GM23248 (cell line): Measurements from ENCODE around the gene RETREG1. TPM values are rescaled to one million over a fixed set of nuclear protein-coding genes. Genes with fewer than 3 reads are reported as not detected.
"Not testable (repeated sequence)": the region's sequence is repeated elsewhere in the genome, so short reads cannot be mapped to it uniquely, and the experiment has no call there.

Experiments used
- DNase-seq: peaks from one replicate; pipeline ENCODE4 v3.0.0-alpha.2; 2015
- H2AFZ ChIP-seq: fragments of 200-600 bp; sonication (generic); 2 replicates; pipeline ENCODE4 v1.6.1; 2016; ENCODE audit warnings: antibody characterized with exemption
- H3F3A ChIP-seq: fragments of 200-600 bp; sonication (generic); 2 replicates; pipeline ENCODE4 v1.6.1; 2016; ENCODE audit warnings: mild to moderate bottlenecking, antibody characterized with exemption, mixed run types; ENCODE audit not compliant: insufficient read depth
- H3K27ac ChIP-seq: fragments of 200-600 bp; sonication (generic); 2 replicates; pipeline ENCODE4 v1.5.1; 2016; ENCODE audit warnings: mild to moderate bottlenecking
- H3K27me3 ChIP-seq: fragments of 200-600 bp; sonication (generic); replicated peaks from 2 replicates; pipeline ENCODE4 v1.6.1; 2016; ENCODE audit warnings: mild to moderate bottlenecking; ENCODE audit not compliant: insufficient read depth
- H3K36me3 ChIP-seq: fragments of 200-600 bp; sonication (generic); 2 replicates; pipeline ENCODE4 v1.6.1; 2016; ENCODE audit warnings: low read depth, mild to moderate bottlenecking
- H3K4me1 ChIP-seq: fragments of 200-600 bp; sonication (generic); 2 replicates; pipeline ENCODE4 v1.6.1; 2016; ENCODE audit warnings: mild to moderate bottlenecking; ENCODE audit not compliant: insufficient read depth
- H3K4me2 ChIP-seq: fragments of 200-600 bp; sonication (generic); one replicate; pipeline ENCODE4 v1.6.1; 2016; ENCODE audit warnings: mild to moderate bottlenecking; ENCODE audit not compliant: unreplicated experiment
- H3K4me3 ChIP-seq: fragments of 200-600 bp; sonication (generic); 2 replicates; pipeline ENCODE4 v1.5.1; 2016; ENCODE audit warnings: mild to moderate bottlenecking
- H3K79me2 ChIP-seq: fragments of 200-600 bp; sonication (generic); 2 replicates; pipeline ENCODE4 v1.6.1; 2016; ENCODE audit warnings: mild to moderate bottlenecking; ENCODE audit not compliant: insufficient read depth
- H3K9ac ChIP-seq: fragments of 200-600 bp; sonication (generic); 2 replicates; pipeline ENCODE4 v1.6.1; 2016; ENCODE audit warnings: mild to moderate bottlenecking
- H3K9me2 ChIP-seq: fragments of 200-600 bp; sonication (generic); 2 replicates; pipeline ENCODE4 v1.6.1; 2016; ENCODE audit warnings: mixed run types, mild to moderate bottlenecking, moderate library complexity; ENCODE audit not compliant: insufficient read depth
- H3K9me3 ChIP-seq: fragments of 200-600 bp; sonication (generic); one replicate; pipeline ENCODE4 v1.6.1; 2017; ENCODE audit warnings: low read depth
- H4K20me1 ChIP-seq: fragments of 200-600 bp; sonication (generic); 2 replicates; pipeline ENCODE4 v1.6.0; 2016; ENCODE audit not compliant: insufficient read depth
- EZH2 ChIP-seq: fragments of 200-600 bp; sonication (generic); IDR thresholded peaks from 2 replicates; pipeline ENCODE4 v1.6.1; 2018; ENCODE audit warnings: antibody characterized with exemption, mild to moderate bottlenecking; ENCODE audit not compliant: insufficient read depth, poor library complexity, severe bottlenecking
- EZH2phosphoT487 ChIP-seq: fragments of 200-600 bp; sonication (generic); IDR thresholded peaks from 2 replicates; pipeline ENCODE4 v1.6.1; 2018; ENCODE audit warnings: antibody characterized with exemption, moderate library complexity, mild to moderate bottlenecking, low read depth; ENCODE audit not compliant: insufficient read depth
- WGBS, 2 experiments: methylation state at CpG; one replicate each; pipeline ENCODE4 v1.1.6; 2015 to 2017; ENCODE audit warnings: low lambda C conversion rate in 2 of 2, low coverage in 1 of 2; ENCODE audit errors: missing lambda C conversion rate in 2 of 2; 5-methylcytosine and 5-hydroxymethylcytosine counted together
- in situ Hi-C: fragments of 300-500 bp; cut with MboI; formaldehyde crosslinking; loops from 2 replicates; pipeline ENCODE4 v1.15.0; 2020
- polyA plus RNA-seq: library from polyadenylated mRNA; unstranded; fragments of >200 nt; fragmentation: Nextera tagmentation; extraction: Ambion mirVana; gene quantifications from 2 replicates; pipeline ENCODE4 v1.2.1, GENCODE V29; 2016
- total RNA-seq: library from RNA; depleted of rRNA; stranded (reverse); fragments of >200 nt; shearing (Covaris generic); gene quantifications from 2 replicates; pipeline ENCODE4 v1.2.3, GENCODE V29; 2014

Gene RETREG1
- total and polyA plus RNA-seq, 2 experiments from 2014 or later, result 0.22 to 1.1 TPM

DNA sequence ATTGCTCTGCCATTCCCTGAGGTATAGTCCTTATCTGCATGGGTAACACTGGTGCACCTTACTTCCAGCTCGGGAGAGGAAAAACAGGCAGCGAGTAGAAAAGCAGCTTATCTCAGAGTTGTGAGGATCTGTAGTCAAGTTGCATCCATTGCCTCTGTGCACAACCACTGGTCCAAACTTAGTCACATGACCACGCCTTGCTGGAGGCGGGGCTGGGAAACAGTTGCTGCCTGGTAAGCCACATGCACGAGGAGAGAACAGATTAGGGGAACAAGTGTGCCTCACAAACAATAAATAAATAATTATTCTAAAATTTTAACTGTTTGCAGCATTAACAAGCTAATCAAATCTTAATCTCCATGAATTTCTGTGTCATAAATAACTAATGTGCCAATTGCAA, 169.8 kb downstream of the RETREG1 start:
- in situ Hi-C loops, result no loop called here
- Histone ChIP-seq H3K9me3 (no peaks in the 10 kb centered on the region), H3K27me3 (no peaks in the 10 kb centered on the region), H3K79me2 (peaks cover 1% of the 10 kb centered on the region; the same call in 1 of the 2 replicates), H2AFZ (no peak overlapping the region), H3K4me2 (no peak overlapping the region), H3F3A (0 out of 2 replicates have a peak, but pooled peaks cover 4% of the 10 kb centered on the region), H4K20me1 (no peaks in the 10 kb centered on the region), H3K9me2 (no peaks in the 10 kb centered on the region), H3K4me3 (no peak overlapping the region), H3K27ac (no peak overlapping the region), H3K36me3 (peaks cover 35% of the 10 kb centered on the region), H3K9ac (no peak overlapping the region), H3K4me1 (no peaks in the 10 kb centered on the region)
- WGBS, 2 experiments, result 80 to 81% methylated on average over 5 of the region's 5 CpGs
- peak; percentile 13 for DNase-seq
- TF ChIP-seq EZH2phosphoT487, result no peak
- TF ChIP-seq EZH2, result no peak

DNA sequence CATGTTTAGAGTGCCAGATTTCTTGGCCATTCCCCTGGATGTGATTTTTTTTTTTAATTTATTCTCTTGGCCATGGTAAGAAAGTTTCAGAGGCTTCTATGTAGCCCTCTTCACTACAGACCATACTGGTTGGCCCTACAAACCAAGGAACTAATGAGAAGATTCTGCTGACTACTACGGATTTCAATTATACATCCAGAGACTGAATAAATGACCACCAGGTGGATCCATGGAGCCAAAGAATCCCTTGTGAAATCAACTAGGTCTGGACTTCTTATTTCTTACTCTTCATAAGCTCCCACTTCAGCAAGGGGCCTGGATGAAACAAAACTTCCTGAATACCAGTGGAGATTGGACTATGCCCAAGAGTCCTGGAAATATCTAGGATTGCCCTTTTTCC, 178.8 kb downstream of the RETREG1 start:
- H3K27me3 ChIP-seq, result peaks cover 4% of the 10 kb centered on the region; the same call in 1 of the 2 replicates
- H3K27ac ChIP-seq, result no peak overlapping the region
- no peak overlapping the region for H3K4me2 ChIP-seq
- H3K9me3 ChIP-seq, result no peaks in the 10 kb centered on the region
- no peaks in the 10 kb centered on the region for H3K9me2 ChIP-seq
- no peaks in the 10 kb centered on the region for H4K20me1 ChIP-seq
- H3K9ac ChIP-seq, result no peak overlapping the region
- peak; percentile 25 for DNase-seq
- no peaks in the 10 kb centered on the region for H3K36me3 ChIP-seq
- H3K79me2 ChIP-seq, result no peaks in the 10 kb centered on the region
- H2AFZ ChIP-seq, result no peak overlapping the region
- 88 to 93% methylated on average over 1 of the region's 1 CpG for WGBS, 2 experiments
- TF ChIP-seq EZH2, result no peak
- no peak for TF ChIP-seq EZH2phosphoT487
- H3F3A ChIP-seq, result no peaks in the 10 kb centered on the region
- in situ Hi-C loops, result no loop called here
- no peaks in the 10 kb centered on the region for H3K4me1 ChIP-seq
- no peak overlapping the region for H3K4me3 ChIP-seq

DNA sequence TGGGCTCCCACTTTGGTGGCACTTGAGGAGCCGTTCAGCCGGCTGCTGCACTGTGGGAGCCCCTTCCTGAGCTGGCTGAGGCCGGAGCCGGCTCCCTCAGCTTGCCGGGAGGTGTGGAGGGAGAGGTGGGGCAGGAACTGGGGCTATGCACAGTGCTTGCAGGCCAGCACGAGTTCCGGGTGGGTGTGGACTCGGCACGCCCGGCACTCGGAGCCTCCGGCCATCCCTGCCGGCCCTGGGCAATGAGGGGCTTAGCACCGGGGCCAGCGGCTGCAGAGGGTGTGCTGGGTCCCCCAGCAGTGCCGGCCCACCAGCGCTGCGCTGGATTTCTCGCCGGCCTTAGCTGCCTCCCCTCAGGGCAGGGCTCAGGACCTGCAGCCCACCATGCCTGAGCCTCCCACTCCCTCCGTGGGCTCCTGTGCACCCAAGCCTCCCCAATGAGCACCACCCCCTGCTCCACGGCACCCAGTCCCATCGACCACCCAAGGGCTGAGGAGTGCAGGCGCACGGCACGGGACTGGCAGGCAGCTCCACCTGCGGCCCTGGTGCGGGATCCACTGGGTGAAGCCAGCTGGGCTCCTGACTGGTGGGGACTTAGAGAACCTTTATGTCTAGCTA, 180.6 kb downstream of the RETREG1 start:
- H3K36me3 ChIP-seq, H3K4me2 ChIP-seq, H3K27ac ChIP-seq, in situ Hi-C loops, H3K27me3 ChIP-seq, H3K4me3 ChIP-seq, H3K9me3 ChIP-seq, H3K9me2 ChIP-seq, H4K20me1 ChIP-seq, H2AFZ ChIP-seq, DNase-seq, H3K4me1 ChIP-seq, H3K9ac ChIP-seq, H3K79me2 ChIP-seq, H3F3A ChIP-seq: not testable (repeated sequence)
- WGBS, 2 experiments, result 65 to 71% methylated on average over 13 to 28 of the region's 28 CpGs

GRCh38 chr5:16431490-16431889, 185.3 kb downstream of the RETREG1 start:
- Histone ChIP-seq H3F3A (no peaks in the 10 kb centered on the region), H3K27me3 (peaks cover 12% of the 10 kb centered on the region; the same call in 1 of the 2 replicates), H3K9ac (no peak overlapping the region), H3K36me3 (no peaks in the 10 kb centered on the region), H2AFZ (no peak overlapping the region), H3K4me2 (no peak overlapping the region), H3K9me2 (no peaks in the 10 kb centered on the region), H3K79me2 (no peaks in the 10 kb centered on the region), H3K4me3 (no peak overlapping the region), H3K27ac (no peak overlapping the region), H4K20me1 (no peaks in the 10 kb centered on the region), H3K9me3 (no peaks in the 10 kb centered on the region), H3K4me1 (no peaks in the 10 kb centered on the region)
- TF ChIP-seq EZH2, result no peak
- no peak for TF ChIP-seq EZH2phosphoT487
- WGBS, 2 experiments, result 57 to 63% methylated on average over 2 of the region's 2 CpGs
- in situ Hi-C loops, result no loop called here
- DNase-seq, result no peak
